ENCODE measurements around the gene CPM. TPM values are rescaled to one million over a fixed set of nuclear protein-coding genes. Genes with fewer than 3 reads are reported as not detected.

The CPM gene
- total RNA-seq, 4 donors from 2014 or later, result 59.0 to 120 (median 79.7) TPM

DNA sequence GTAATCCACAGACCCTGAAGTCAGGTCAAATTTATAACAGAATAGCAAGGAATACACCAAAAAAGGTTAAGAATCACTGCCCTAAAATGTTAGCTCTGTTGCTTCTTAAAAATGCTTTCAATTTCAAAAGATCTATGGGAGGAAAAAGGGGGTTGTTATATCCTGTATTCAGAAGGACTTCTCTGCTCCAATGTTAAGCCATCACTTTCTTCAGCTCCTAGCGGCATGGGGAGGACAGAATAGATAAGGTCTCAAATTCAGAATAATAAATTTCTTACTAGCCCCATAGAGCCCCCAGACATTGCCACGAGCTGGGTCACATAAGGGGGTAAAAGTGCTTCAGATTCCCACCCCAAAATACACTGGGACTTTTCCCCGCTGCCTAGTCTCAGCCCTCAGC, 49.8 kb downstream of the CPM start:
- 88% methylated on average over 3 of the region's 3 CpGs for WGBS
- Histone ChIP-seq H3K4me1 (no peaks in the 10 kb centered on the region), H3K9me3 (peaks cover 6% of the 10 kb centered on the region), H3K36me3 (no peaks in the 10 kb centered on the region), H3K4me3 (no peak overlapping the region), H3K27ac (no peak overlapping the region), H3K27me3 (no peaks in the 10 kb centered on the region)
- DNase-seq (ENCODE audit: low spot score in 2 of 2), result no peak
- TF ChIP-seq POLR2AphosphoS5 (IDR thresholded peaks at IDR 0.05), result no peak
- TF ChIP-seq EP300 (IDR thresholded peaks at IDR 0.05), result no peak
- TF ChIP-seq CTCF (IDR thresholded peaks at IDR 0.05), result no peak
- no peak for TF ChIP-seq POLR2A (IDR thresholded peaks at IDR 0.05)

DNA sequence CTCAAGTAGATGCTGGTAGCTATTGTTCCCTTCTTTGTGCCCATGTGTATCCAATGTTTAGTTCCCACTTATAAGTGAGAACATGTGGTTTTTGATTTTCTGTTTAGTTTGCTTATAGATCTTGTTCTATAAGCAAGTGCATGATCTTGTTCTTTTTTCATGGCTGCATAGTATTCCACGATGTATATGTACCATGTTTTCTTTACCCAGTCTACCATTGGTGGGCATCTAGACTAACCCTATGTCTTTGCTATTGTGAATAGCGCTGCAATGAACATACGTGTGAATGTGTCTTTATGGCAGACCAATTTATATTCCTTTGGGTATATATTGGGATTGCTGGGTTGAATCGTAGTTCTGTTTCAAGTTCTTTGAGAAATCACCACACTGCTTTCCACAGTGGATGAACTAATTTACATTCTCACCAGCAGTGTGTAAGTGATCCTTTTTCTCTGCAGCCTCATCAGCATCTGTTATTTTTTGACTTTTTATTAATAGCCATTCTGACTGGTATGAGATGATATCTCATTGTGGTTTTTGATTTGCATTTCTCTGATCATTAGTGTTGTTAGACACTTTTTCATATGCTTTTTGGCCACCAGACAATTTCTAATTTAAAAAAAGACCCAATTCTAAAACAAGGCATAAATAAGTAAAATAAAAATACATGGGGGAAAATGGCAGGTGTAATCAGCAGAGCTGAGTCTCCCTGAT, 50.6 kb downstream of the CPM start:
- Histone ChIP-seq H3K36me3 (no peaks in the 10 kb centered on the region), H3K9me3 (peaks cover 6% of the 10 kb centered on the region), H3K27me3 (no peaks in the 10 kb centered on the region), H3K4me3 (no peak overlapping the region), H3K27ac (no peak overlapping the region), H3K4me1 (no peaks in the 10 kb centered on the region)
- DNase-seq (ENCODE audit: low spot score in 2 of 2), result no peak
- 94% methylated on average over 4 of the region's 4 CpGs for WGBS
- TF ChIP-seq EP300 (IDR thresholded peaks at IDR 0.05) (no peak), POLR2A (IDR thresholded peaks at IDR 0.05) (no peak), POLR2AphosphoS5 (IDR thresholded peaks at IDR 0.05) (no peak)

DNA sequence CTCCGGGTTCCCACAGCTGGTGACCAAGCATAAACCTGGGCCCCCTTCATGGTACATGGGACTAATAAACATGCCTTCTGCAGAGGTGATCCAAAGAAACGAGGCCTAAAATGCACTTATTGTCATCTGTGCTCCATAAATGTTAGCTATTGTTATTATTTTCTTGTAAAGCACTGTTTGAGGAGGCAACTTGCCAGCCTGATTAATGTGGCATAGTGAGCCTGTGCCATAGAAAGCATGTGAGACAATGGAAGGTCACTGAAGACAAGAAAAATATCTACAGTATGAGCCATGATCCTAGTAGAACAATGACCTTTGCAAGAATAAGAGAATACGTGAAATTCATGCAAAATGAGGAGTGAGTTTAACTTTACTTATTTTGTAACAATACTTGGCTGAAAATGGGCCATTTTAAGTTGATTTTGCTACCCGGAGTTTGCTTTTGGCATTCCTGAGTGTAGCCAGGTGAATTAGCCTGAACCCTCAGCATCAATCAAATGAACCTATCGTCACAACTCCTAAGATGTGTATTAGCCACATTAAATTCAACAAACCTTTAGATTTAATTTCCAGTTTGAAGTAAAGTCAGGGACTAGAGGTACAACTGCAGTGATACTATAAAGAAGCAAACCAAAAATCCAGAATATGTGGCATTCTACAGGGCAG, 52.2 kb downstream of the CPM start:
- no peaks in the 10 kb centered on the region for H3K27me3 ChIP-seq
- peaks cover 6% of the 10 kb centered on the region for H3K9me3 ChIP-seq
- no peak for DNase-seq (ENCODE audit: low spot score in 2 of 2)
- no peak overlapping the region for H3K4me3 ChIP-seq
- H3K4me1 ChIP-seq, result no peaks in the 10 kb centered on the region
- H3K36me3 ChIP-seq, result no peaks in the 10 kb centered on the region
- no peak for TF ChIP-seq POLR2A (IDR thresholded peaks at IDR 0.05)
- TF ChIP-seq EP300 (IDR thresholded peaks at IDR 0.05), result no peak
- no peak for TF ChIP-seq POLR2AphosphoS5 (IDR thresholded peaks at IDR 0.05)
- TF ChIP-seq CTCF (IDR thresholded peaks at IDR 0.05), result no peak
- no peak overlapping the region for H3K27ac ChIP-seq
- WGBS, result 72% methylated on average over 5 of the region's 5 CpGs

GRCh38 chr12:68878846-68879245, 54.1 kb downstream of the CPM start:
- no peaks in the 10 kb centered on the region for H3K27me3 ChIP-seq
- WGBS, result 90% methylated on average over 4 of the region's 4 CpGs

GRCh38 chr12:68878283-68878682, 54.7 kb downstream of the CPM start:
- no peaks in the 10 kb centered on the region for H3K4me1 ChIP-seq
- WGBS, result 85% methylated on average over 4 of the region's 4 CpGs

More at GRCh38 chr12:68878846-68879245, 54.1 kb downstream of the CPM start:
- Histone ChIP-seq H3K4me1 (no peaks in the 10 kb centered on the region), H3K4me3 (no peak overlapping the region), H3K9me3 (peaks cover 6% of the 10 kb centered on the region), H3K36me3 (no peaks in the 10 kb centered on the region), H3K27ac (no peak overlapping the region)
- TF ChIP-seq CTCF (IDR thresholded peaks at IDR 0.05) (no peak), POLR2AphosphoS5 (IDR thresholded peaks at IDR 0.05) (no peak), EP300 (IDR thresholded peaks at IDR 0.05) (no peak), POLR2A (IDR thresholded peaks at IDR 0.05) (no peak)
- no peak for DNase-seq (ENCODE audit: low spot score in 2 of 2)

More at GRCh38 chr12:68878283-68878682, 54.7 kb downstream of the CPM start:
- TF ChIP-seq EP300 (IDR thresholded peaks at IDR 0.05), result no peak
- no peak for TF ChIP-seq POLR2AphosphoS5 (IDR thresholded peaks at IDR 0.05)
- no peak for TF ChIP-seq POLR2A (IDR thresholded peaks at IDR 0.05)
- TF ChIP-seq CTCF (IDR thresholded peaks at IDR 0.05), result no peak
- Histone ChIP-seq H3K36me3 (no peaks in the 10 kb centered on the region), H3K4me3 (no peak overlapping the region), H3K27ac (no peak overlapping the region), H3K9me3 (peaks cover 6% of the 10 kb centered on the region), H3K27me3 (no peaks in the 10 kb centered on the region)
- no peak for DNase-seq (ENCODE audit: low spot score in 2 of 2)
